ENCODE measurements around the gene SRRM3. TPM values are rescaled to one million over a fixed set of nuclear protein-coding genes. Genes with fewer than 3 reads are reported as not detected.

Gene SRRM3
- total RNA-seq, 1 donor from 2014 or later: 1.4 TPM

DNA sequence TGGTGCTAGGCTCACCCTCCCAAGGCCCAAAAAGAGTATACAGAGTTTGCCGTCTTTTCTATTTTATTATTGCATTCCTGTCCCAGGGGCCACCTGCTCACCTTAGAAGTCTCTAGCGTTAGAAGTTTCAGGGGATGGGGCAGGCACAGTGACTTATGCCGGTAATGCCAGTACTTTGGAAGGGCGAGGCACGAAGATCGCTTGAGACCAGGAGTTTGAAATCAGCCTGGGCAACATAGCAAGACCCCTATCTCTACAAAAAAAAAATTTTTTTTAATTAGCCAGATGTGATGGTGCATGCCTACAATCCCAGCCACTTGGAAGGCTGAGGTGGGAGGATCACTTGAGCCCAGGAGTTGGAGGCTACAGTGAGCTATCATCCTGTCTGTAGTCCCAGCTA lies 70.4 kb downstream of the SRRM3 start:
- Mint-ChIP-seq H3K4me3 (ENCODE audit: unreplicated experiment) (no peak overlapping the region), H3K4me1 (ENCODE audit: low read depth) (peaks cover 11% of the 10 kb centered on the region), H3K27ac (ENCODE audit: unreplicated experiment) (no peak overlapping the region), H3K27me3 (ENCODE audit: low read depth) (peaks cover 53% of the 10 kb centered on the region), H3K36me3 (ENCODE audit: low read depth) (no peaks in the 10 kb centered on the region), H3K9me3 (ENCODE audit: low read depth) (no peaks in the 10 kb centered on the region)
- TF ChIP-seq, protein P1, sequence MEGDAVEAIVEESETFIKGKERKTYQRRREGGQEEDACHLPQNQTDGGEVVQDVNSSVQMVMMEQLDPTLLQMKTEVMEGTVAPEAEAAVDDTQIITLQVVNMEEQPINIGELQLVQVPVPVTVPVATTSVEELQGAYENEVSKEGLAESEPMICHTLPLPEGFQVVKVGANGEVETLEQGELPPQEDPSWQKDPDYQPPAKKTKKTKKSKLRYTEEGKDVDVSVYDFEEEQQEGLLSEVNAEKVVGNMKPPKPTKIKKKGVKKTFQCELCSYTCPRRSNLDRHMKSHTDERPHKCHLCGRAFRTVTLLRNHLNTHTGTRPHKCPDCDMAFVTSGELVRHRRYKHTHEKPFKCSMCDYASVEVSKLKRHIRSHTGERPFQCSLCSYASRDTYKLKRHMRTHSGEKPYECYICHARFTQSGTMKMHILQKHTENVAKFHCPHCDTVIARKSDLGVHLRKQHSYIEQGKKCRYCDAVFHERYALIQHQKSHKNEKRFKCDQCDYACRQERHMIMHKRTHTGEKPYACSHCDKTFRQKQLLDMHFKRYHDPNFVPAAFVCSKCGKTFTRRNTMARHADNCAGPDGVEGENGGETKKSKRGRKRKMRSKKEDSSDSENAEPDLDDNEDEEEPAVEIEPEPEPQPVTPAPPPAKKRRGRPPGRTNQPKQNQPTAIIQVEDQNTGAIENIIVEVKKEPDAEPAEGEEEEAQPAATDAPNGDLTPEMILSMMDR (IDR thresholded peaks at IDR 0.05): no peak
- no peak for DNase-seq (ENCODE audit: low spot score)

DNA sequence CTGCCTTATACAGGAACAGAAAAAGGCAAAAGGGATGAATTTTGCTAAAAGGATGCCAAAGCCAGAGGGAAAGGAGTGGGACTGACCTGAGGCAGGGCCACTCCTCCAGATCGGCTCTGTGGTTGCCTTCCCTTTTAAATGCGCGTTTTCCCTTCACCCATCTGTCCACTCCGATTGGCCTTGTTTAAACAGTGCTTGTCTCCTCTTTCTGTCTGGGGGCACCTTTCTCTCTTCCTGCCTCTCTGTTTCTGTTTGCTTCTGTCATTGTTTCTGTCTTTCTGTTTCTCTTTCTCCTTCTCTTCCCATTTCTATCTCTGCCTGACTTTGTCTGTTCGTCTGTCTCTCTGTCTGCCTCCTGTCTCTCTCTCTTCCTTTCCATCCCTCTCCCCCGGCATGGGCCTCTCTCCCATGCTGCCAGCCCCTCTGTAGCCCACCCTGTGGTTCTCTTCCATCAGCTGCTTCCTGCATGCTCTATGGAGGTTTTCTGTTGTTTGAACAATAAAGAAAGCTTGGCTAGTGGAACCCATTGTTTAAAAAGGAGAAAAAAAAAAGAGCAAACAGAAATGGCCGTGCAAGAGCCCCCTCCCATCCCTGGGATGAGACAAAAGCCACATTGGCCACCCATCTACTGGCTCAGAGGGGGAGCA lies 71.3 kb downstream of the SRRM3 start:
- H3K9me3 Mint-ChIP-seq (ENCODE audit: low read depth): no peaks in the 10 kb centered on the region
- no peaks in the 10 kb centered on the region for H3K36me3 Mint-ChIP-seq (ENCODE audit: low read depth)
- TF ChIP-seq, protein P1 (IDR thresholded peaks at IDR 0.05): no peak
- DNase-seq (ENCODE audit: low spot score): no peak
- H3K4me3 Mint-ChIP-seq (ENCODE audit: unreplicated experiment): no peak overlapping the region
- H3K27me3 Mint-ChIP-seq (ENCODE audit: low read depth): peaks cover 53% of the 10 kb centered on the region
- no peak overlapping the region for H3K27ac Mint-ChIP-seq (ENCODE audit: unreplicated experiment)
- H3K4me1 Mint-ChIP-seq (ENCODE audit: low read depth): peaks cover 11% of the 10 kb centered on the region

DNA sequence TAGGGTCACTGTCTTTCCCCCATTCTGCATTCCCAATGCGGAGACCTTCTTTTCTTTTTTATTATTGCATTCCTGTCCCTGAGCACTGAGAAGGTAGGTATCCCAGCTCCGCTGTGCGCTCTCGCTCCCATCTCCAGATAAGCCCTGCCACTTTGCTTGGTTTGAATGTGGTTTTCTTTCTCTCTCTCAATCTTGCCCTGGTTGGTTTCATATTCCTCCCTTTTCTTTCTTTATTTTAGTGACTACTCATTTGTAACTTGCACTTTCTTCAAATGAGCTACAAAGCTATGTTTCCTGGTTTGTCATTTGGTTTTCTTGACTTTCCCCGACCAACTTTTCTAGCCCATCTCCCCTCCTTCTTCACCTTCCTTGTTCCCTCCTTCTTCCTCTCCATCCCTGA lies 71.8 kb downstream of the SRRM3 start:
- peaks cover 9% of the 10 kb centered on the region for H3K4me1 Mint-ChIP-seq (ENCODE audit: low read depth)
- peaks cover 49% of the 10 kb centered on the region for H3K27me3 Mint-ChIP-seq (ENCODE audit: low read depth)
- no peak overlapping the region for H3K4me3 Mint-ChIP-seq (ENCODE audit: unreplicated experiment)
- H3K36me3 Mint-ChIP-seq (ENCODE audit: low read depth): no peaks in the 10 kb centered on the region
- no peaks in the 10 kb centered on the region for H3K9me3 Mint-ChIP-seq (ENCODE audit: low read depth)
- TF ChIP-seq, protein P1 (IDR thresholded peaks at IDR 0.05): no peak
- DNase-seq (ENCODE audit: low spot score): no peak
- no peak overlapping the region for H3K27ac Mint-ChIP-seq (ENCODE audit: unreplicated experiment)

DNA sequence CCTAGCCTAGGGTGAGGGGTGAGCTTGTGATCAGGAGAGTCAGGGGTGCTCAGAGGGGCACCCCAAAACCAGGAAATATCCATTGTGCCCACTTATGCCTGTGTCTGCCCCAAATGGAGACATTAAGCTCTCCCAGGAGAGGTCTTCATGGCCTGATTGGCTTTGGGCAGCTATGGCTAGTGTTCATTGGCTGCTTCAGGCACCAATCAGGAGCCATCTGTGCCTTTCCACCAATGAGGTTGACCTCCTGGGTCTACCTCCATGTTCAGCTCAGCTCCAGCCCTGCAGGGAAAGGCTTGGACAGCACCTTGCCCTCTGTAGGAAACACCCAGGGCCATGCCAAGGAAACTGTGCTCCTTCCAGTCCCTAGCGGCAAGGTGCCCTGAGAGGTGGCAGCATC lies 76.8 kb downstream of the SRRM3 start:
- no peak overlapping the region for H3K4me3 Mint-ChIP-seq (ENCODE audit: unreplicated experiment)
- DNase-seq (ENCODE audit: low spot score): no peak
- peaks cover 13% of the 10 kb centered on the region for H3K4me1 Mint-ChIP-seq (ENCODE audit: low read depth)
- peaks cover 28% of the 10 kb centered on the region for H3K27me3 Mint-ChIP-seq (ENCODE audit: low read depth)
- H3K9me3 Mint-ChIP-seq (ENCODE audit: low read depth): no peaks in the 10 kb centered on the region
- H3K36me3 Mint-ChIP-seq (ENCODE audit: low read depth): peaks cover 1% of the 10 kb centered on the region
- H3K27ac Mint-ChIP-seq (ENCODE audit: unreplicated experiment): no peak overlapping the region
- TF ChIP-seq, protein P1 (IDR thresholded peaks at IDR 0.05): no peak

DNA sequence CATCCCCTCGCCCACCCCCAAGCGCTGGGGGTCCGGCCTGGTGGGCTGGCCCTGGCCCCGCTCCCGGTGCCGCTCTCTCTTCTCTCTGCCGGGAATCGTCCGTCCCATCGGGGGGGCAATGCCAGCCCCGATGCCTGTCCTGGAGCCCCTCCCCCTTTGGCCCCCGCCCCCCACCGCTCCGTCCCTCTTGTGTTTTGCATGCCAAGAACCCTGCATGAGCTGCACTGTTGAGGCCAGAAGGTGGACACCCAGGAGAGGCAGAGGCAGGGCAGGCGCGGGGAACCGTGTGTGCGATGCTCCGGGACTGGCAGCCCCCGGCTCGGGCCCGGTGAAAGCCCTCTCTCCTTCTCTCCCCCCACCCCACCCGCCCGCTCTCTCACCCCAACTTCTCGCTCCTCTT lies 78.7 kb downstream of the SRRM3 start:
- TF ChIP-seq, protein P1 (IDR thresholded peaks at IDR 0.05): no peak
- no peak overlapping the region for H3K27ac Mint-ChIP-seq (ENCODE audit: unreplicated experiment)
- H3K27me3 Mint-ChIP-seq (ENCODE audit: low read depth): peaks cover 23% of the 10 kb centered on the region
- no peak overlapping the region for H3K4me3 Mint-ChIP-seq (ENCODE audit: unreplicated experiment)
- H3K36me3 Mint-ChIP-seq (ENCODE audit: low read depth): peaks cover 1% of the 10 kb centered on the region
- H3K4me1 Mint-ChIP-seq (ENCODE audit: low read depth): peaks cover 13% of the 10 kb centered on the region
- no peak for DNase-seq (ENCODE audit: low spot score)
- no peaks in the 10 kb centered on the region for H3K9me3 Mint-ChIP-seq (ENCODE audit: low read depth)
